A204.1 (cell line): ENCODE results near the gene MEGF6.

Experiments used
- FAIRE-seq: peaks from 2 replicates; lab custom pipeline; 2012; peaks lifted over from hg19 to GRCh38; lab: Jason Lieb, UNC

MEGF6 gene

DNA sequence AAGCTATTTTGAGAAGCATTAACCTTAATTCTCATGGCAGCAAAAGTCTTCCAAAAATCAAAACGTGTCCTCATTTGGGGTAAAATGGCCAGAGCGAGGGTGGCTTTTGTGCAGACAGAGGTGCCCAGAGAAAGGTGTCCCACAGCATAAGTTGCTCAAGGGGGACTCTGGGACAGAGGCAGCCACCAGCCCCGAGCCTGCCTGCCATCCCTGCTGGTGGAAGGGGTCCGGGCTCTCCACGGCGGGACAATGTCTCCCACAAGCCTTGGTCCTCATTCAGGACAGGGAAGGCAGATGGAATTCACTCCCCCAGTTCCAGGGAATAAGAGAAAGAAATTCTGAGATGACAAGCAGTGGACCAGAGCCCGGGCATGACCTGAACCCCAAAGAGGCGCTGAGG is 169.4 kb downstream of the MEGF6 start:
- no peak for FAIRE-seq

DNA sequence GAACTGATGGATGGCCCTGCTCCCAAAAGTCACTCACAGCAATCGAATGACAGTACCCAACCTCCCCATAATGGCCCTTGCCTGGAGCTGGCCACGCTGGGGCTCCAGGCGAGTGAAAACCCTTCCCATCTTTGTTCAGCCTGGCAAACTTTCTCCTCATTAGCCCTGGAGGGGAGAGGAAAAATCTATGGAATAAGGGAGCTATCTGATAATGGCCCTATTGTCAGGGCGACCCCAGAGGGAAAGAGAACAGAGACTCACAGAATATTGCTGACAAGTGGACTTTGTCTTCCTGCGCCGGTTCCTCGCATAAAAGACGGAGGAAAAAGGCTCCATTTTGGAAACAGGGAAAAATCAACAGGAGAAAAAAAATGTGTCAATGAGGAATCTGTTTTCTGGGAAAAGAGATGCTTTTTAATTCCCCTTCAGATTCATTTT is 169.9 kb downstream of the MEGF6 start:
- FAIRE-seq = no peak

DNA sequence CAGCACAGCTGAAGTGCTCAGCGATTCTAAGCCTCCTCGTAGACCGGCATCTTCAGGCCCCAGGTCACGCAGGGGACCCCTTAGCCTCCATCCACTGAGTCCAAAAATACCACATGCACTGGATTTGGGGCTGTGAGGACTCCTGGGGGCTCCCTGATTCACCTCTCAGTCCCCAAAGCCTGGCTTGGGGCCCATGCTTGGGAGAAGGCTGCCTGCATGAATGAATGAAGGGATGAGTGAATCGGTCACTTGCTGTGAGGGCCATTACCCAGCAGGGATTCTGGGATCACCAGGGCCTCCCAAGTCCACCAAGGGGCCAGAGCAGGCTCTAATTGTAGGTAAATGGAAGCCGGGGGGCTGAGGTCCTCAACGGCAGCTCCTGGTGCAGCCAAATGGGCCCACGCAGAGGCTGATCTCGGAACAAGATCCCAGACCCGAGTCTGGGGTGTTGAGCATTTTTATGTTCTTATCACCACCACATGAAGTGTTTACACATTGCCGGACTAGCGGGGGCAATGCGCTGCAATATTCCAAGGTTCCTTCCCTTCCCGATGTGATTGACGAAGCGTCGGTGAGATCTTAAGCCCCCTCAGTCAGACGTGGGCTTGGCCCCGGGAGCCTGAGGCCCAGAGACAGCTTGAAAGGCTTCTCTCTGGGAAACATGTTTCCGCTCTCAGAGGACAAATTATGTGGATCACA is 170.4 kb downstream of the MEGF6 start:
- FAIRE-seq = no peak

DNA sequence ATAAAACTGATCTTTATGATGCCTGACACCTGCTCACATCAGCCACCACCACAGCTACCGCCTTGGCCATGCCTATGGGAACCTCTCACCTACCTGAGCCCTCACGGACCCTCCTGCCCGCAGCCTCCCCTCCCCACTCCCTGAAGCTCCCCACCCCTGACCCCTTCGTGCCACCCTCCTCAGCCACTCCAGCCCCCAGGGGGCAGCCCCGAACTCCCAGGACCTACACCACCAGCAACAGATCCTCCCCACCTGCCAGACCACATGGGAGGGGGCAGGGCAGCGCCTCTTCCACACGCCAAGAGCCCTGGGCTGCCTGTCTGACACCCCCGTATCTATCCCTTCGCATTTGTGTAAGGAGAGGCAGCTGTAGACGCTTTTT is 171.0 kb downstream of the MEGF6 start:
- FAIRE-seq = no peak
